Kidney (tissue), 14 donors: ENCODE measurements around the gene DCP1A. TPM values are rescaled to one million over a fixed set of nuclear protein-coding genes. Genes with fewer than 3 reads are reported as not detected.
A peak's percentile ranks its signal among the peaks of the same experiment; 100 is the strongest.

Experiments used
- DNase-seq, 5 donors: peaks; one replicate each; pipeline ENCODE4 v3.0.0-alpha.2; 2013 to 2020
- FAIRE-seq: peaks from 2 replicates; lab custom pipeline; 2012; peaks lifted over from hg19 to GRCh38; lab: Jason Lieb, UNC
- H3K27ac ChIP-seq, 2 donors: one replicate each; pipeline ENCODE4 v1.7.0; 2013; ENCODE audit warnings: low read depth in 2 of 2, low read length in 2 of 2, inconsistent platforms in 1 of 2
- H3K27me3 ChIP-seq: one replicate; pipeline ENCODE4 v1.7.1; 2013; ENCODE audit warnings: low read length, inconsistent platforms; ENCODE audit not compliant: control insufficient read depth, insufficient read depth
- H3K36me3 ChIP-seq, 3 donors: one replicate each; pipeline versions ENCODE4 v1.7.0 to v1.7.1; 2013; ENCODE audit warnings: low read length in 3 of 3, control low read depth in 1 of 3, inconsistent platforms in 1 of 3; ENCODE audit not compliant: insufficient read depth in 3 of 3, control insufficient read depth in 2 of 3
- H3K4me1 ChIP-seq, 3 donors: one replicate each; pipeline versions ENCODE4 v1.7.0 to v1.7.1; 2013; ENCODE audit warnings: low read length in 3 of 3, inconsistent platforms in 1 of 3, low read depth in 1 of 3; ENCODE audit not compliant: control insufficient read depth in 2 of 3, insufficient read depth in 2 of 3
- H3K4me3 ChIP-seq, 3 donors: one replicate each; pipeline versions ENCODE4 v1.7.0 to v1.8.1; 2013; ENCODE audit warnings: low read length in 3 of 3, control low read depth in 1 of 3, inconsistent platforms in 1 of 3
- H3K9ac ChIP-seq, 3 donors: one replicate each; pipeline versions ENCODE4 v1.7.0 to v1.7.1; 2013; ENCODE audit warnings: low read length in 3 of 3, control low read depth in 1 of 3, inconsistent platforms in 1 of 3
- H3K9me3 ChIP-seq, 3 donors: one replicate each; pipeline versions ENCODE4 v1.7.0 to v1.7.1; 2013; ENCODE audit warnings: low read length in 3 of 3, control low read depth in 1 of 3, inconsistent platforms in 1 of 3; ENCODE audit not compliant: control insufficient read depth in 2 of 3, insufficient read depth in 1 of 3
- CTCF ChIP-seq: IDR thresholded peaks from 3 replicates; pipeline ENCODE4 v1.5.1; 2012; ENCODE audit warnings: mild to moderate bottlenecking, moderate library complexity, borderline replicate concordance; ENCODE audit not compliant: insufficient read depth; ENCODE audit errors: extremely low read depth
- intact Hi-C: fragments of 100-400 bp; cut with DNase I; formaldehyde crosslinking; loops from one replicate; pipeline ENCODE4 v1.11.1; 2022
- polyA plus RNA-seq: library from polyadenylated mRNA; stranded (reverse); fragments of 350-450 nt; fragmentation: Illumina TruSeq; extraction: RNeasy Lipid Tissue Mini Kit (QIAGEN cat#74804); gene quantifications from one replicate; pipeline ENCODE4 v1.2.3, GENCODE V29; 2014; ENCODE audit warnings: low read depth, low replicate concordance; ENCODE audit not compliant: insufficient read depth
- total RNA-seq: library from RNA; stranded (reverse); fragmentation: NEBNext Ultra II Directional; extraction: Animal tissue kit (Norgen Biotek cat#: 25700); gene quantifications from one replicate; pipeline ENCODE4 v1.2.1, GENCODE V29; 2021
- donor health status: control.
- donor health status: control.
- donor health status: control.
- donor health status: control.
- donor health status: control.
- donor health status: DM: yes; HTN: yes; CAD: no.
- donor health status: Normal renal cell carcinoma (clear cell type).

The DCP1A gene
- total and polyA plus RNA-seq, 2 donors from 2014 or later, result 4.9 to 21.0 TPM

GRCh38 chr3:53252096-53252946, 95.0 kb downstream of the DCP1A start:
- no peaks in the 10 kb centered on the region for H3K36me3 ChIP-seq
- no peak for FAIRE-seq
- H3K9ac ChIP-seq, result no peak overlapping the region
- peaks cover 0 to 24% (median 9%) of the 10 kb centered on the region in 3 donors for H3K4me1 ChIP-seq
- no peaks in the 10 kb centered on the region for H3K9me3 ChIP-seq
- H3K4me3 ChIP-seq, result peak overlapping the region in 1 of 3 donors; percentile 12
- H3K27ac ChIP-seq, result peak overlapping the region in 1 of 2 donors; percentile 28
- no peaks in the 10 kb centered on the region for H3K27me3 ChIP-seq
- TF ChIP-seq CTCF, result no peak
- no peak for DNase-seq
- intact Hi-C loops, result no loop called here

GRCh38 chr3:53250881-53251605, 96.3 kb downstream of the DCP1A start:
- Histone ChIP-seq H3K4me1 (peaks cover 0 to 21% (median 9%) of the 10 kb centered on the region in 3 donors), H3K27ac (no peak overlapping the region), H3K9ac (no peak overlapping the region), H3K36me3 (no peaks in the 10 kb centered on the region), H3K4me3 (no peak overlapping the region), H3K9me3 (no peaks in the 10 kb centered on the region), H3K27me3 (no peaks in the 10 kb centered on the region)
- no peak for DNase-seq
- TF ChIP-seq CTCF, result no peak
- intact Hi-C loops, result no loop called here
- FAIRE-seq, result no peak

GRCh38 chr3:53250453-53250852, 96.9 kb downstream of the DCP1A start:
- TF ChIP-seq CTCF, result no peak
- no peaks in the 10 kb centered on the region for H3K36me3 ChIP-seq
- peaks cover 0 to 21% (median 9%) of the 10 kb centered on the region in 3 donors for H3K4me1 ChIP-seq
- no peak overlapping the region for H3K9ac ChIP-seq
- H3K27me3 ChIP-seq, result no peaks in the 10 kb centered on the region
- FAIRE-seq (no peak), DNase-seq (no peak)
- no peak overlapping the region for H3K27ac ChIP-seq
- H3K4me3 ChIP-seq, result no peak overlapping the region
- no peaks in the 10 kb centered on the region for H3K9me3 ChIP-seq
- intact Hi-C loops, result no loop called here
